Large intestine (tissue), 3 donors: ENCODE measurements around the gene HSD17B2. TPM values are rescaled to one million over a fixed set of nuclear protein-coding genes. Genes with fewer than 3 reads are reported as not detected.

ENCODE experiments used
- DNase-seq, 2 donors: peaks; one replicate each; pipeline versions ENCODE4 v3.0.0 to v3.0.0-alpha.2; 2013
- H3K27ac ChIP-seq: one replicate; pipeline ENCODE4 v1.5.1; 2013; ENCODE audit warnings: low read length
- H3K27me3 ChIP-seq: 2 replicates; pipeline ENCODE4 v1.6.1; 2013; ENCODE audit warnings: low read length; ENCODE audit not compliant: control insufficient read depth, insufficient read depth
- H3K36me3 ChIP-seq: 2 replicates; pipeline ENCODE4 v1.6.1; 2013; ENCODE audit warnings: low read length; ENCODE audit not compliant: control insufficient read depth, insufficient read depth
- H3K4me1 ChIP-seq: one replicate; pipeline ENCODE4 v1.6.1; 2013; ENCODE audit warnings: low read length; ENCODE audit not compliant: control insufficient read depth, insufficient read depth
- H3K4me3 ChIP-seq: one replicate; pipeline ENCODE4 v1.5.1; 2013; ENCODE audit warnings: low read length
- H3K9me3 ChIP-seq: one replicate; pipeline ENCODE4 v1.6.1; 2013; ENCODE audit warnings: mild to moderate bottlenecking, low read depth, low read length, moderate library complexity; ENCODE audit not compliant: control insufficient read depth
- WGBS: methylation state at CpG from one replicate; pipeline ENCODE4 v1.1.5; 2013; ENCODE audit warnings: low lambda C conversion rate; ENCODE audit not compliant: insufficient coverage; 5-methylcytosine and 5-hydroxymethylcytosine counted together
- polyA plus RNA-seq: library from polyadenylated mRNA; unstranded; fragments of 120-200 nt; gene quantifications from one replicate; pipeline ENCODE4 v1.2.1, GENCODE V29; 2013

HSD17B2 gene
- polyA plus RNA-seq, 1 donor, result 69.5 TPM

- 100% methylated on average over 1 of the region's 4 CpGs for WGBS
- Histone ChIP-seq H3K27ac (no peak overlapping the region), H3K27me3 (no peaks in the 10 kb centered on the region), H3K9me3 (no peaks in the 10 kb centered on the region), H3K4me1 (peaks cover 53% of the 10 kb centered on the region), H3K4me3 (no peak overlapping the region), H3K36me3 (no peaks in the 10 kb centered on the region)
- no peak for DNase-seq
These were observed 11.5 kb downstream of the HSD17B2 start for GRCh38 chr16:82046541-82046940.

GRCh38 chr16:82046941-82047340, 11.9 kb downstream of the HSD17B2 start:
- no peak for DNase-seq
- Histone ChIP-seq H3K4me1 (peaks cover 57% of the 10 kb centered on the region), H3K9me3 (no peaks in the 10 kb centered on the region), H3K27me3 (no peaks in the 10 kb centered on the region), H3K4me3 (no peak overlapping the region), H3K36me3 (no peaks in the 10 kb centered on the region), H3K27ac (no peak overlapping the region)
- no CpG with 5 or more reads among the region's 2 CpGs for WGBS

GRCh38 chr16:82047374-82047773, 12.3 kb downstream of the HSD17B2 start:
- H3K4me1 ChIP-seq, result peaks cover 61% of the 10 kb centered on the region
- H3K27ac ChIP-seq, result no peak overlapping the region

GRCh38 chr16:82047787-82048186, 12.7 kb downstream of the HSD17B2 start:
- 100% methylated on average over 2 of the region's 2 CpGs for WGBS
- Histone ChIP-seq H3K27me3 (no peaks in the 10 kb centered on the region), H3K4me3 (no peak overlapping the region), H3K4me1 (peaks cover 64% of the 10 kb centered on the region), H3K9me3 (no peaks in the 10 kb centered on the region), H3K27ac (no peak overlapping the region), H3K36me3 (no peaks in the 10 kb centered on the region)
- no peak for DNase-seq

More at GRCh38 chr16:82047374-82047773, 12.3 kb downstream of the HSD17B2 start:
- Histone ChIP-seq H3K27me3 (no peaks in the 10 kb centered on the region), H3K4me3 (no peak overlapping the region), H3K9me3 (no peaks in the 10 kb centered on the region), H3K36me3 (no peaks in the 10 kb centered on the region)
- no peak for DNase-seq
- WGBS, result 100% methylated on average over 1 of the region's 2 CpGs

GRCh38 chr16:82049484-82049883, 14.4 kb downstream of the HSD17B2 start:
- WGBS, result 0% methylated on average over 1 of the region's 1 CpG

GRCh38 chr16:82050506-82050905, 15.5 kb downstream of the HSD17B2 start:
- no peak overlapping the region for H3K4me3 ChIP-seq
- DNase-seq, result no peak
- 29% methylated on average over 2 of the region's 3 CpGs for WGBS
- H3K27me3 ChIP-seq, result no peaks in the 10 kb centered on the region
- no peaks in the 10 kb centered on the region for H3K36me3 ChIP-seq
- H3K4me1 ChIP-seq, result peaks cover 68% of the 10 kb centered on the region
- no peaks in the 10 kb centered on the region for H3K9me3 ChIP-seq
- peak overlapping the region; percentile 74 for H3K27ac ChIP-seq

More at GRCh38 chr16:82049484-82049883, 14.4 kb downstream of the HSD17B2 start:
- Histone ChIP-seq H3K4me3 (no peak overlapping the region), H3K27ac (peak overlapping the region; percentile 74), H3K27me3 (no peaks in the 10 kb centered on the region), H3K36me3 (no peaks in the 10 kb centered on the region), H3K4me1 (peaks cover 61% of the 10 kb centered on the region), H3K9me3 (no peaks in the 10 kb centered on the region)
- no peak for DNase-seq

GRCh38 chr16:82050909-82051357, 15.9 kb downstream of the HSD17B2 start:
- peaks cover 71% of the 10 kb centered on the region for H3K4me1 ChIP-seq
- H3K27ac ChIP-seq, result peak overlapping the region; percentile 74
- no CpG with 5 or more reads among the region's 4 CpGs for WGBS
- no peaks in the 10 kb centered on the region for H3K9me3 ChIP-seq
- H3K4me3 ChIP-seq, result no peak overlapping the region
- H3K36me3 ChIP-seq, result no peaks in the 10 kb centered on the region
- peak; percentile 57 to 83 for DNase-seq
- no peaks in the 10 kb centered on the region for H3K27me3 ChIP-seq

- Histone ChIP-seq H3K36me3 (no peaks in the 10 kb centered on the region), H3K4me1 (peaks cover 73% of the 10 kb centered on the region), H3K27me3 (no peaks in the 10 kb centered on the region), H3K9me3 (no peaks in the 10 kb centered on the region), H3K4me3 (no peak overlapping the region), H3K27ac (no peak overlapping the region)
- WGBS, result 60% methylated on average over 2 of the region's 5 CpGs
- no peak for DNase-seq
These were observed 16.6 kb downstream of the HSD17B2 start for GRCh38 chr16:82051656-82052055.

GRCh38 chr16:82055117-82055516, 20.1 kb downstream of the HSD17B2 start:
- 100% methylated on average over 1 of the region's 3 CpGs for WGBS
- no peak for DNase-seq
- peaks cover 65% of the 10 kb centered on the region for H3K4me1 ChIP-seq
- H3K27me3 ChIP-seq, result no peaks in the 10 kb centered on the region
- peaks cover 3% of the 10 kb centered on the region for H3K36me3 ChIP-seq
- no peak overlapping the region for H3K27ac ChIP-seq
- H3K9me3 ChIP-seq, result no peaks in the 10 kb centered on the region
- H3K4me3 ChIP-seq, result no peak overlapping the region

- Histone ChIP-seq H3K4me1 (peaks cover 66% of the 10 kb centered on the region), H3K27me3 (no peaks in the 10 kb centered on the region), H3K36me3 (peaks cover 3% of the 10 kb centered on the region), H3K9me3 (no peaks in the 10 kb centered on the region), H3K4me3 (no peak overlapping the region), H3K27ac (peak overlapping the region; percentile 57)
- WGBS, result 100% methylated on average over 1 of the region's 8 CpGs
- DNase-seq, result peak in 1 of 2 donors; percentile 69
These were observed 20.9 kb downstream of the HSD17B2 start for GRCh38 chr16:82055728-82056549.

GRCh38 chr16:82056550-82056896, 21.5 kb downstream of the HSD17B2 start:
- no peak for DNase-seq
- H3K36me3 ChIP-seq, result peaks cover 3% of the 10 kb centered on the region
- 49% methylated on average over 3 of the region's 3 CpGs for WGBS
- peak overlapping the region; percentile 57 for H3K27ac ChIP-seq
- no peak overlapping the region for H3K4me3 ChIP-seq
- peaks cover 61% of the 10 kb centered on the region for H3K4me1 ChIP-seq
- no peaks in the 10 kb centered on the region for H3K9me3 ChIP-seq
- no peaks in the 10 kb centered on the region for H3K27me3 ChIP-seq
